ENCODE measurements around the gene PNLDC1.

DNA sequence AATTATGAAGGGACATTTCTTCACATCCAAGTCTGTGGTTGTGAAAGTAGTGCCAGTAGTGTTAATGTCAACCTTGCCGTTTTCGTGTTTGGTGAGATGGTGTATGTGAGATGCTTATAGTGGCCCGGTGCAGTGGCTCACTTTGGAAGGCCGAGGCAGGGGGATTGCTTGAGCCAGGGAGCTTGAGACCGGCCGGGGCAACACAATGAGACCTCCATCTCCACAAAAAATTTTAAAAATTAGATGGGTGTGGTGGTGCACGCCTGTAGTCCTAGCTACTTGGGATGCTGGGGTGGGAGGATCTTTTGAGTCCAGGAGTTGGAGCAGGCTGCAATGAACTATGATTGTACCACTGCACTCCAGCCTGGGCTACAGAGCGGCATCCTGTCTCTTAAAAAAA is 37.4 kb downstream of the PNLDC1 start:
- TF ChIP-seq, protein P1, sequence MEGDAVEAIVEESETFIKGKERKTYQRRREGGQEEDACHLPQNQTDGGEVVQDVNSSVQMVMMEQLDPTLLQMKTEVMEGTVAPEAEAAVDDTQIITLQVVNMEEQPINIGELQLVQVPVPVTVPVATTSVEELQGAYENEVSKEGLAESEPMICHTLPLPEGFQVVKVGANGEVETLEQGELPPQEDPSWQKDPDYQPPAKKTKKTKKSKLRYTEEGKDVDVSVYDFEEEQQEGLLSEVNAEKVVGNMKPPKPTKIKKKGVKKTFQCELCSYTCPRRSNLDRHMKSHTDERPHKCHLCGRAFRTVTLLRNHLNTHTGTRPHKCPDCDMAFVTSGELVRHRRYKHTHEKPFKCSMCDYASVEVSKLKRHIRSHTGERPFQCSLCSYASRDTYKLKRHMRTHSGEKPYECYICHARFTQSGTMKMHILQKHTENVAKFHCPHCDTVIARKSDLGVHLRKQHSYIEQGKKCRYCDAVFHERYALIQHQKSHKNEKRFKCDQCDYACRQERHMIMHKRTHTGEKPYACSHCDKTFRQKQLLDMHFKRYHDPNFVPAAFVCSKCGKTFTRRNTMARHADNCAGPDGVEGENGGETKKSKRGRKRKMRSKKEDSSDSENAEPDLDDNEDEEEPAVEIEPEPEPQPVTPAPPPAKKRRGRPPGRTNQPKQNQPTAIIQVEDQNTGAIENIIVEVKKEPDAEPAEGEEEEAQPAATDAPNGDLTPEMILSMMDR (IDR thresholded peaks at IDR 0.05) = no peak
- no peak for TF ChIP-seq POLR2A (IDR thresholded peaks at IDR 0.05)

All from testis (tissue), 2 donors.